Endothelial cell of umbilical vein (primary cell): ENCODE measurements around the gene ACSS2. TPM values are rescaled to one million over a fixed set of nuclear protein-coding genes. Genes with fewer than 3 reads are reported as not detected.

ENCODE experiments used
- BruUV-seq: library from RNA; stranded (reverse); fragments of 400-500 nt; replicated peaks from 2 replicates; lab custom pipeline; 2021; lab: Mats Ljungman, UMichigan
- CTCF ChIA-PET: fragments of 300-600, 350-600 bp; sonication (Branson Sonifier 250); formaldehyde crosslinking; loops from one replicate; lab custom pipeline; 2021; ENCODE audit warnings: antibody characterized with exemption, inconsistent platforms; lab: Charles Lee
- POLR2A ChIA-PET: fragments of 300-600, 350-600 bp; sonication (Branson Sonifier 250); formaldehyde crosslinking; loops from one replicate; lab custom pipeline; 2021; ENCODE audit warnings: antibody characterized with exemption, inconsistent platforms; lab: Charles Lee
- DNase-seq: peaks from one replicate; pipeline ENCODE4 v3.0.0-alpha.2; 2011; ENCODE audit warnings: low read depth, low spot score
- FAIRE-seq: peaks from 2 replicates; lab custom pipeline; 2011; peaks lifted over from hg19 to GRCh38; lab: Jason Lieb, UNC
- H2AFZ ChIP-seq: 2 replicates; pipeline ENCODE4 v1.6.0; 2012; ENCODE audit warnings: low read depth, low read length, control low read depth, inconsistent platforms
- H3K27ac ChIP-seq: 2 replicates; pipeline ENCODE4 v1.5.1; 2011; ENCODE audit warnings: low read depth, mild to moderate bottlenecking, control low read depth, low read length, moderate library complexity; ENCODE audit not compliant: insufficient read depth
- H3K27me3 ChIP-seq, 2 experiments: 2 replicates each; pipeline versions ENCODE4 v1.6.0 to v1.6.1; 2011; ENCODE audit warnings: low read length in 2 of 2, mixed read lengths in 1 of 2; ENCODE audit not compliant: control insufficient read depth in 2 of 2, insufficient read depth in 2 of 2
- H3K36me3 ChIP-seq, 2 experiments: 2 replicates in 1 of 2; 3 replicates in 1 of 2; pipeline ENCODE4 v1.5.1; 2011; ENCODE audit warnings: low read length in 2 of 2, mild to moderate bottlenecking in 1 of 2, moderate library complexity in 1 of 2; ENCODE audit not compliant: control insufficient read depth in 2 of 2, insufficient read depth in 2 of 2; ENCODE audit errors: extremely low read depth in 1 of 2
- H3K4me1 ChIP-seq: 3 replicates; pipeline ENCODE4 v1.5.1; 2011; ENCODE audit warnings: mild to moderate bottlenecking, low read length; ENCODE audit not compliant: control insufficient read depth, insufficient read depth; ENCODE audit errors: extremely low read depth
- H3K4me2 ChIP-seq: 2 replicates; pipeline ENCODE4 v1.6.1; 2011; ENCODE audit warnings: low read length, control low read depth, mixed read lengths; ENCODE audit not compliant: insufficient read depth
- H3K4me3 ChIP-seq, 3 experiments: fragments of 200-600 bp in 1 of 3; sonication (generic), shearing (Covaris generic) in 1 of 3; replicated peaks in 1 of 3; 2 replicates each; pipeline ENCODE4 v1.5.1; 2011 to 2016; ENCODE audit warnings: control low read depth in 3 of 3, low read length in 3 of 3, mild to moderate bottlenecking in 2 of 3, inconsistent platforms in 1 of 3, low read depth in 1 of 3, moderate library complexity in 1 of 3; ENCODE audit not compliant: insufficient read depth in 1 of 3
- H3K79me2 ChIP-seq: 2 replicates; pipeline ENCODE4 v1.6.0; 2012; ENCODE audit warnings: low read length, inconsistent platforms; ENCODE audit not compliant: control insufficient read depth, insufficient read depth
- H3K9ac ChIP-seq: replicated peaks from 2 replicates; pipeline ENCODE3; 2011; ENCODE audit warnings: low read length, control low read depth; ENCODE audit not compliant: insufficient read depth; ENCODE audit errors: extremely low read depth
- H3K9me1 ChIP-seq: replicated peaks from 3 replicates; pipeline ENCODE4 v1.6.0; 2011; ENCODE audit warnings: mild to moderate bottlenecking, low read length; ENCODE audit not compliant: control insufficient read depth, insufficient read depth; ENCODE audit errors: extremely low read depth
- H3K9me3 ChIP-seq: replicated peaks from 2 replicates; pipeline ENCODE4 v1.5.1; 2012; ENCODE audit warnings: low read length, inconsistent platforms; ENCODE audit not compliant: control insufficient read depth, insufficient read depth
- H4K20me1 ChIP-seq: replicated peaks from 2 replicates; pipeline ENCODE3; 2011; ENCODE audit warnings: mild to moderate bottlenecking, low read length; ENCODE audit not compliant: control insufficient read depth, insufficient read depth; ENCODE audit errors: extremely low read depth
- CTCF ChIP-seq, 2 donors: IDR thresholded peaks; 1 replicate in 1 of 2; 2 replicates in 1 of 2; pipeline ENCODE4 v1.5.1; 2011; ENCODE audit warnings: low read length in 2 of 2, mild to moderate bottlenecking in 2 of 2, moderate library complexity in 2 of 2, control low read depth in 1 of 2, inconsistent platforms in 1 of 2, low read depth in 1 of 2; ENCODE audit not compliant: insufficient read depth in 1 of 2; ENCODE audit errors: extremely low read depth in 1 of 2
- JUN ChIP-seq: IDR thresholded peaks from 2 replicates; pipeline ENCODE4 v1.6.1; 2011; ENCODE audit warnings: borderline replicate concordance, low read depth; ENCODE audit not compliant: insufficient read length, insufficient read depth
- MAX ChIP-seq: IDR thresholded peaks from 2 replicates; pipeline ENCODE4 v1.6.1; 2011; ENCODE audit not compliant: insufficient read depth, insufficient read length
- dilution Hi-C: fragments of 300-500 bp; cut with MboI; formaldehyde crosslinking; loops from one replicate; pipeline ENCODE4 v1.15.0; 2019; ENCODE audit warnings: low sequenced_read_pairs; ENCODE audit not compliant: extremely low pct_ligation_motif_present
- intact Hi-C: fragments of 100-400 bp; cut with micrococcal nuclease; formaldehyde crosslinking; loops from one replicate; pipeline ENCODE4 v1.10.0; 2022
- polyA plus RNA-seq, 4 experiments: library from polyadenylated mRNA; depleted of rRNA in 3 of 4; stranded (reverse) in 3 of 4; unstranded in 1 of 4; fragments of >200 nt; gene quantifications; 2 replicates each; pipeline versions ENCODE4 v1.2.1 to v1.2.3, GENCODE V29; 2011 to 2012; ENCODE audit warnings: missing spikeins in 1 of 4
- total RNA-seq: library from RNA; stranded (reverse); gene quantifications from 2 replicates; pipeline ENCODE4 v1.2.3, GENCODE V29; 2021

Gene ACSS2
- total and polyA plus RNA-seq, 2 donors (not counting 3 experiments of a cell fraction or from before 2014, with no cell fraction given): 40.7 to 42.3 TPM

DNA sequence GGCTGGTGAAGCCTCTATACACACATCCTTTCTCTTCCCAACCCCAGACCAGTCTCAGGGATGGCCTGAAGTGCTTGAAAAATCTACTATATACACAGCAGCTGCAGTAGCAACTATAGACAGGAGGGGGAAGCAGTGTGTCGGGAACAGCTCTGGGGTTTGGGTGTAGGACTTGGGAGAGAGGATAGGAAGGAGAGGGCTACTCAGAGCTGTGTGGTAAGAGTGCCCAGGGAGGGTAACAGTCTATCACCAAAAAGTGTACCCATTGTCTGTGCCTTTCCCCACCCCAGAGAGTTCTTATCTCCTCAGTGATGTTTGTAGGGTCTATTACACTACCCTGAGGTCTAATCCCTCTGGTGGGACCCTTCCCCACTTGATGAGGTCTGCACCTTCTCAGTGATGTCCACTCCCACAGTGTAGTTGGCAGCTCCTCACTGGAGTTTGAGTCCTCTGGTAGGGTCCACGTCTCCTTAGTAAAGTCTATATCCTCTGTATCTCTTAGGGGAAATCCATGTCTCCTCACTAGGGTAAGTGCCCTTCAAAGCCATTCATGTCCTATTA lies 2.2 kb upstream of the ACSS2 start:
- Histone ChIP-seq H2AFZ (no peak overlapping the region), H3K27ac (no peak overlapping the region), H4K20me1 (no peaks in the 10 kb centered on the region), H3K9me3 (no peaks in the 10 kb centered on the region), H3K9ac (no peak overlapping the region), H3K4me2 (no peak overlapping the region), H3K79me2 (peaks cover 6% of the 10 kb centered on the region), H3K36me3 (no peaks in the 10 kb centered on the region), H3K9me1 (no peaks in the 10 kb centered on the region), H3K4me3 (no peak overlapping the region), H3K4me1 (peaks cover 12% of the 10 kb centered on the region), H3K27me3 (no peaks in the 10 kb centered on the region)
- BruUV-seq: no TSS peak
- TF ChIP-seq CTCF (IDR thresholded peaks at IDR 0.05; ENCODE audit: extremely low read depth in 1 of 2, insufficient read depth in 1 of 2, low read depth in 1 of 2, low read length in 2 of 2): peak; percentile 82 to 94
- TF ChIP-seq MAX: no peak
- no peak for TF ChIP-seq JUN
- dilution Hi-C loops (no loop called here), intact Hi-C loops (loop anchor here (1.0 to 2.0 kb wide), 6 partner anchors 86 to 395 kb away; partner anchors contain the start of gene TRPC4AP)
- ChIA-PET CTCF (interaction anchor here (0.6 to 6.0 kb wide), 47 partner anchors 10 to 392 kb away, joined by 3 to 182 read pairs (median 5); partner anchors contain the start of genes EDEM2, GSS, MYH7B and TRPC4AP), POLR2A (interaction anchor here (0.5 to 1.3 kb wide), 3 partner anchors 31 to 83 kb away, joined by 3 to 7 read pairs (median 3); partner anchors contain the start of genes GSS and MYH7B)
- DNase-seq (peak; percentile 90), FAIRE-seq (peak; percentile 76)
